ENCODE measurements around the gene PHF3.

DNA sequence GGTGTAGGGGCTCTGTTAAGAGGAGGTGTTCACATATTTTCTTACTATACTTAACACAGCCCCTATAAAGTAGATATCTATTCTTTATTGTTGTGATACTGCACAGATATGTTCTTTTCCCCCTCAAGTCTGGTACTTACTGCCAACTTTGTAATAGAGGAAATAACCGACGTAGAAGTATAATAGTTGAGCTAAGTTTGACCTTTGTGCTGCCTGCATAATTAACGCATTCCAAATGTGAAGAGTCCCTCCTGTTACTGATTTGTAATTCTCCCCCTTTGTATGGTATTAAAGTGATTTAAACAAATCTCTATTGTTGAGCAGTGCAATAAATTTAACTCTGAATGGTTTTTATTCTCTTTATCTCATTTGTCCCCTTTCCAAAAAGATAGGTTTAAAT lies 39.0 kb downstream of the PHF3 start:
- TF ChIP-seq, protein P1, sequence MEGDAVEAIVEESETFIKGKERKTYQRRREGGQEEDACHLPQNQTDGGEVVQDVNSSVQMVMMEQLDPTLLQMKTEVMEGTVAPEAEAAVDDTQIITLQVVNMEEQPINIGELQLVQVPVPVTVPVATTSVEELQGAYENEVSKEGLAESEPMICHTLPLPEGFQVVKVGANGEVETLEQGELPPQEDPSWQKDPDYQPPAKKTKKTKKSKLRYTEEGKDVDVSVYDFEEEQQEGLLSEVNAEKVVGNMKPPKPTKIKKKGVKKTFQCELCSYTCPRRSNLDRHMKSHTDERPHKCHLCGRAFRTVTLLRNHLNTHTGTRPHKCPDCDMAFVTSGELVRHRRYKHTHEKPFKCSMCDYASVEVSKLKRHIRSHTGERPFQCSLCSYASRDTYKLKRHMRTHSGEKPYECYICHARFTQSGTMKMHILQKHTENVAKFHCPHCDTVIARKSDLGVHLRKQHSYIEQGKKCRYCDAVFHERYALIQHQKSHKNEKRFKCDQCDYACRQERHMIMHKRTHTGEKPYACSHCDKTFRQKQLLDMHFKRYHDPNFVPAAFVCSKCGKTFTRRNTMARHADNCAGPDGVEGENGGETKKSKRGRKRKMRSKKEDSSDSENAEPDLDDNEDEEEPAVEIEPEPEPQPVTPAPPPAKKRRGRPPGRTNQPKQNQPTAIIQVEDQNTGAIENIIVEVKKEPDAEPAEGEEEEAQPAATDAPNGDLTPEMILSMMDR (IDR thresholded peaks at IDR 0.05) = no peak
- TF ChIP-seq POLR2A (IDR thresholded peaks at IDR 0.05) = no peak

Data from gastroesophageal sphincter (tissue), 3 donors.